Heart left ventricle (tissue), 16 donors: ENCODE data around the gene ITPR3. TPM values are rescaled to one million over a fixed set of nuclear protein-coding genes. Genes with fewer than 3 reads are reported as not detected.

ENCODE experiments used
- ATAC-seq, 4 donors: fragments of 200-7000 bp; cut with Tn5 transposase; one replicate each; pipeline ENCODE4 v1.9.1; 2020 to 2022; ENCODE audit warnings: moderate library complexity in 4 of 4, mild to moderate bottlenecking in 3 of 4, moderate number of reproducible peaks in 1 of 4
- DNase-seq, 5 donors: peaks; one replicate each; pipeline ENCODE4 v3.0.0-alpha.2; 2020
- H3K27ac ChIP-seq, 12 donors: fragments of 200-600 bp; sonication (generic) in 4 of 12; one replicate each; pipeline versions ENCODE4 v1.5.0 to v1.8.0; 2016 to 2022; ENCODE audit warnings: mild to moderate bottlenecking in 2 of 12
- H3K27me3 ChIP-seq, 9 donors: fragments of 200-600 bp; sonication (generic) in 2 of 9; one replicate each; pipeline versions ENCODE4 v1.5.1 to v1.8.0; 2016 to 2022; ENCODE audit warnings: mild to moderate bottlenecking in 3 of 9
- H3K36me3 ChIP-seq, 9 donors: fragments of 200-600 bp; sonication (generic) in 2 of 9; one replicate each; pipeline versions ENCODE4 v1.5.0 to v1.8.0; 2018 to 2022; ENCODE audit warnings: mild to moderate bottlenecking in 2 of 9
- H3K4me1 ChIP-seq, 12 donors: fragments of 200-600 bp; sonication (generic) in 4 of 12; one replicate each; pipeline versions ENCODE4 v1.5.0 to v1.8.0; 2016 to 2022; ENCODE audit warnings: mild to moderate bottlenecking in 3 of 12
- H3K4me3 ChIP-seq, 12 donors: fragments of 200-600 bp; sonication (generic) in 4 of 12; one replicate each; pipeline versions ENCODE4 v1.5.0 to v1.8.0; 2017 to 2022; ENCODE audit warnings: mild to moderate bottlenecking in 9 of 12, moderate library complexity in 4 of 12
- H3K9me3 ChIP-seq, 12 donors: fragments of 200-600 bp; sonication (generic) in 4 of 12; one replicate each; pipeline versions ENCODE4 v1.5.0 to v1.8.0; 2016 to 2022; ENCODE audit warnings: mild to moderate bottlenecking in 1 of 12
- POLR2A ChIP-seq, 2 donors: fragments of 450-650 bp; IDR thresholded peaks; one replicate each; pipeline ENCODE4 v1.6.1; 2017; ENCODE audit warnings: antibody characterized with exemption in 2 of 2, mild to moderate bottlenecking in 2 of 2, moderate library complexity in 2 of 2
- WGBS, 4 donors: extraction: QIAGEN DNeasy Blood & Tissue Kit in 2 of 4; methylation state at CpG; one replicate each; pipeline versions ENCODE4 v1.1.5 to v1.1.7; 2013 to 2018; 5-methylcytosine and 5-hydroxymethylcytosine counted together
- intact Hi-C, 10 donors: fragments of 100-400 bp; cut with DNase I; formaldehyde crosslinking; loops; one replicate each; pipeline versions ENCODE4 v1.11.1 to v1.14.2; 2022
- polyA plus RNA-seq, 2 donors: library from polyadenylated mRNA; stranded (reverse); fragments of 200-250 nt; gene quantifications; one replicate each; pipeline ENCODE4 v1.2.3, GENCODE V29; 2013
- total RNA-seq, 9 donors: library from RNA; depleted of rRNA in 2 of 9; stranded (reverse); fragments of >200 nt in 2 of 9; fragmentation: NEBNext Ultra II Directional in 3 of 9; extraction: Animal tissue kit (Norgen Biotek cat#: 25700) in 3 of 9; gene quantifications; one replicate each; pipeline versions ENCODE4 v1.1.0 to v1.2.4, GENCODE V29; 2016 to 2023
- TF ChIP-seq, protein P1 (sequence below), 12 donors: fragments of 200-600 bp; sonication (generic) in 4 of 12; IDR thresholded peaks; one replicate each; pipeline versions ENCODE4 v1.5.0 to v1.8.0; 2018 to 2022; ENCODE audit warnings: antibody characterized with exemption in 12 of 12, mild to moderate bottlenecking in 5 of 12
- donor health status: ischemic (EF 13 %, LVEDD 7.1; RV severe dilation, severe dysfunction).
- donor health status: healthy with polysubstance abuse.
- donor health status: DM: no; HTN: yes; CAD: no.
- donor health status: DM: no; HTN: no; CAD: no.
- donor health status: ischemic (EF 25% LVEDD 6.9; RV normal size, moderate dysfunction).
- donor health status: ischemic (EF 25% LVEDD 5.7; RV mildly dilated, moderate dysfunction).
- donor health status: healthy.
- donor health status: DM: yes; HTN: yes; CAD: no.
- donor health status: ischemic (EF 35%, LVEDD 5.7; RV mildly dilated, moderate dysfunction).
- donor health status: nonischemic (EF 11% LVEDD 7.7; RV severe dilation, severe dysfunction).
- donor health status: DM: yes; HTN: yes; CAD: no.
- donor health status: PGD.
- donor health status: ischemic (EF 29% LVEDD 5.4; RV normal size, mild dysfunction).
- donor health status: nonischemic (EF 23%, LVEDD 6.1; RV moderate dilation, normal function).

The ITPR3 gene
- total and polyA plus RNA-seq, 11 donors: 4.8 to 33.5 (median 7.8) TPM

DNA sequence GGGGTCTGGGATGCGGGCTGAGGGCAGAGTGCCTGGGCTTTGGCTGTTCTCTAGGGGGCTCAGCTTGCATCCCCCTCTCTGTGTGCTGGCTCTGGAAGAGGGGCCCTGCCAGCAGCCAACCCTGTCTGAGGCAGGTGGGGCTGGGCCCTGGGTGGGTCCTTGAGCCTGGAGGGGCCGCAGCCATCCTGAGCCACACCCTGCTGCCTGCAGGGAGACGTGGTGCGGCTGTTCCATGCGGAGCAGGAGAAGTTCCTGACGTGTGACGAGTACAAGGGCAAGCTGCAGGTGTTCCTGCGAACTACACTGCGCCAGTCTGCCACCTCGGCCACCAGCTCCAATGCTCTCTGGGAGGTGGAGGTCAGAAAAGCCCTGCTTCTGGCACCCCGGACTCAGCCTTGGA, 41.2 kb downstream of the ITPR3 start:
- Histone ChIP-seq H3K27ac (no peak overlapping the region), H3K4me1 (no peaks in the 10 kb centered on the region), H3K4me3 (no peak overlapping the region), H3K9me3 (no peaks in the 10 kb centered on the region), H3K36me3 (peaks cover 0 to 55% (median 18%) of the 10 kb centered on the region in 9 donors), H3K27me3 (no peaks in the 10 kb centered on the region)
- ATAC-seq: no peak
- peak in 1 of 5 donors; percentile 37 for DNase-seq
- intact Hi-C loops: no loop called here
- TF ChIP-seq, protein P1, sequence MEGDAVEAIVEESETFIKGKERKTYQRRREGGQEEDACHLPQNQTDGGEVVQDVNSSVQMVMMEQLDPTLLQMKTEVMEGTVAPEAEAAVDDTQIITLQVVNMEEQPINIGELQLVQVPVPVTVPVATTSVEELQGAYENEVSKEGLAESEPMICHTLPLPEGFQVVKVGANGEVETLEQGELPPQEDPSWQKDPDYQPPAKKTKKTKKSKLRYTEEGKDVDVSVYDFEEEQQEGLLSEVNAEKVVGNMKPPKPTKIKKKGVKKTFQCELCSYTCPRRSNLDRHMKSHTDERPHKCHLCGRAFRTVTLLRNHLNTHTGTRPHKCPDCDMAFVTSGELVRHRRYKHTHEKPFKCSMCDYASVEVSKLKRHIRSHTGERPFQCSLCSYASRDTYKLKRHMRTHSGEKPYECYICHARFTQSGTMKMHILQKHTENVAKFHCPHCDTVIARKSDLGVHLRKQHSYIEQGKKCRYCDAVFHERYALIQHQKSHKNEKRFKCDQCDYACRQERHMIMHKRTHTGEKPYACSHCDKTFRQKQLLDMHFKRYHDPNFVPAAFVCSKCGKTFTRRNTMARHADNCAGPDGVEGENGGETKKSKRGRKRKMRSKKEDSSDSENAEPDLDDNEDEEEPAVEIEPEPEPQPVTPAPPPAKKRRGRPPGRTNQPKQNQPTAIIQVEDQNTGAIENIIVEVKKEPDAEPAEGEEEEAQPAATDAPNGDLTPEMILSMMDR (IDR thresholded peaks at IDR 0.05): no peak
- TF ChIP-seq POLR2A (IDR thresholded peaks at IDR 0.05): no peak
- WGBS, 4 donors: 88 to 96% (median 92%) methylated on average over 11 of the region's 11 CpGs

DNA sequence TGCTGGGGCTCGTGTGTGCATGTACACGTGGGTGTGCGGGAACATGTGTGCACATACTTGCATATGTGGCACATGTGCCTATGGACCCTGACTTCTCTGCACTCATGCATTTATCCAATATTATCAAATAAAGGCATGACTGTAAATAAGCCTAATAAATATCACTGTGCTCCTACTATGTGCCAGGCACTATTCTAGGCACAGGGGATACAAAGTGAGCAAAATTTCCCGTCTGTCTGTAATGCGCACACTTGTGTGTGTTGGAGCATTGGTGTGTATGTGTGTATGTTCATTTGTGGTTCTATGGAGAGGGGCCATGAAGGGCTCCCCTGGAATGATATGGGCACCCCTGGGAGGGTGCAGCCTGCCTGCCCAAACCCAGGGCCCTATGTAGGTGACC, 41.9 kb downstream of the ITPR3 start:
- peaks cover 0 to 59% (median 19%) of the 10 kb centered on the region in 9 donors for H3K36me3 ChIP-seq
- no peaks in the 10 kb centered on the region for H3K27me3 ChIP-seq
- intact Hi-C loops: no loop called here
- TF ChIP-seq POLR2A (IDR thresholded peaks at IDR 0.05): no peak
- TF ChIP-seq, protein P1 (IDR thresholded peaks at IDR 0.05): no peak
- no peak for DNase-seq
- ATAC-seq: no peak
- no peak overlapping the region for H3K27ac ChIP-seq
- no peaks in the 10 kb centered on the region for H3K9me3 ChIP-seq
- WGBS, 4 donors: 76 to 83% (median 79%) methylated on average over 5 of the region's 5 CpGs
- no peak overlapping the region for H3K4me3 ChIP-seq
- no peaks in the 10 kb centered on the region for H3K4me1 ChIP-seq

GRCh38 chr6:33663727-33664449, 42.8 kb downstream of the ITPR3 start:
- DNase-seq (peak in 1 of 5 donors; percentile 51), ATAC-seq (no peak)
- no peaks in the 10 kb centered on the region for H3K9me3 ChIP-seq
- peaks cover 0 to 59% (median 23%) of the 10 kb centered on the region in 9 donors for H3K36me3 ChIP-seq
- TF ChIP-seq, protein P1 (IDR thresholded peaks at IDR 0.05): no peak
- TF ChIP-seq POLR2A (IDR thresholded peaks at IDR 0.05): no peak
- no peaks in the 10 kb centered on the region for H3K4me1 ChIP-seq
- no peak overlapping the region for H3K4me3 ChIP-seq
- 94 to 98% (median 96%) methylated on average over 15 to 16 of the region's 16 CpGs for WGBS, 4 donors
- H3K27ac ChIP-seq: no peak overlapping the region
- intact Hi-C loops: no loop called here
- no peaks in the 10 kb centered on the region for H3K27me3 ChIP-seq

DNA sequence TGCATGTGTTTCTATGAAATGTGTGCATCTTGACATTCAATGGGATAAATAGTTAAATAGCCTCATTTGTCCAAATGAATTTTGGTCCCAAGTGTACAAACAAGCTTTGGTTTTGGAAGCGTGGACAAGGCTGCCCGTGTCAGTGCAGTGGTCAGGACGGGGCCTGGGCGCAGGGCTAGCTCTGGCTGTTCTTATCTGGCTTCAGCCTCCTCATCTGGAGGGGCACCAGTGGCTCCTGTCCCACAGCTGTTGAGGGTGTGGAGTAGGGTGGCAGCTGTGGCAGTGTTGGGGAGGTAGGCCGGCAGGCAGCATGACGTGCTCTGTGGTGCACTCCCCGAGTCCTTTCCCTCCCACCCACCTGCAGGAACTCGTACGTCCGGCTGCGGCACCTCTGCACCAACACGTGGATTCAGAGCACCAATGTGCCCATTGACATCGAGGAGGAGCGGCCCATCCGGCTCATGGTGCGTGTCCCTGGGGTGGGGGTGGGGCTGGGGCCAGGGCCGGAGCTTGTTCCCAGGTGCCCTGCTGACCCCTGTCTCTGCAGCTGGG, 43.5 kb downstream of the ITPR3 start:
- TF ChIP-seq, protein P1 (IDR thresholded peaks at IDR 0.05): no peak
- TF ChIP-seq POLR2A (IDR thresholded peaks at IDR 0.05): no peak
- DNase-seq: no peak
- WGBS, 4 donors: 87 to 93% (median 90%) methylated on average over 13 to 17 of the region's 17 CpGs
- H3K4me3 ChIP-seq: no peak overlapping the region
- no peaks in the 10 kb centered on the region for H3K4me1 ChIP-seq
- no peaks in the 10 kb centered on the region for H3K27me3 ChIP-seq
- H3K36me3 ChIP-seq: peaks cover 0 to 61% (median 24%) of the 10 kb centered on the region in 9 donors
- no peak for ATAC-seq
- no peak overlapping the region for H3K27ac ChIP-seq
- intact Hi-C loops: no loop called here
- no peaks in the 10 kb centered on the region for H3K9me3 ChIP-seq
